HG02973 (cell line): ENCODE results near the gene ACRBP.
"Not testable (repeated sequence)": the region's sequence is repeated elsewhere in the genome, so short reads cannot be mapped to it uniquely, and the experiment has no call there.

ENCODE experiments used
- ATAC-seq: cut with Tn5 transposase; IDR thresholded peaks from one replicate; pipeline ENCODE4 v1.9.1; 2021; ENCODE audit warnings: moderate library complexity; ENCODE audit not compliant: unreplicated experiment

ACRBP gene

GRCh38 chr12:6618483-6619225 lies 28.6 kb downstream of the ACRBP start:
- ATAC-seq: no peak

- no peak for ATAC-seq
Observed at GRCh38 chr12:6615802-6616201, 31.4 kb downstream of the ACRBP start.

- no peak for ATAC-seq
Observed at GRCh38 chr12:6614513-6615172, 32.6 kb downstream of the ACRBP start.

GRCh38 chr12:6613776-6614512 lies 33.3 kb downstream of the ACRBP start:
- no peak for ATAC-seq

- ATAC-seq: no peak
Observed at GRCh38 chr12:6613015-6613775, 34.0 kb downstream of the ACRBP start.

GRCh38 chr12:6612652-6613014 lies 34.6 kb downstream of the ACRBP start:
- ATAC-seq: no peak

GRCh38 chr12:6612247-6612646 lies 35.0 kb downstream of the ACRBP start:
- ATAC-seq: no peak

GRCh38 chr12:6608592-6609281 lies 38.5 kb downstream of the ACRBP start:
- ATAC-seq: no peak

- no peak for ATAC-seq
Observed at GRCh38 chr12:6607751-6608591, 39.3 kb downstream of the ACRBP start.

- ATAC-seq: no peak
Observed at GRCh38 chr12:6606331-6607131, 40.7 kb downstream of the ACRBP start.

GRCh38 chr12:6605421-6606330 lies 41.6 kb downstream of the ACRBP start:
- ATAC-seq: no peak

GRCh38 chr12:6604259-6605029 lies 42.8 kb downstream of the ACRBP start:
- no peak for ATAC-seq

- ATAC-seq: no peak
Observed at GRCh38 chr12:6603095-6603567, 44.1 kb downstream of the ACRBP start.

GRCh38 chr12:6602526-6602925 lies 44.7 kb downstream of the ACRBP start:
- no peak for ATAC-seq

- not testable (repeated sequence) for ATAC-seq
Observed at GRCh38 chr12:6595673-6596072, 51.6 kb downstream of the ACRBP start.

- no peak for ATAC-seq
Observed at GRCh38 chr12:6592087-6592486, 55.1 kb downstream of the ACRBP start.
